GM12878 (cell line): ENCODE results near the gene MAP3K4.

Experiments
- CHD4 ChIP-seq: fragments of 200-600 bp; sonication (generic); IDR thresholded peaks from 2 replicates; pipeline ENCODE4 v1.6.1; 2016; ENCODE audit warnings: mild to moderate bottlenecking
- CTCF ChIP-seq, 3 experiments: IDR thresholded peaks in 2 of 3; conservative IDR thresholded peaks in 1 of 3; 2 replicates each; pipeline ENCODE4 v1.5.1; 2011; ENCODE audit warnings: low read depth in 3 of 3, low read length in 3 of 3, mild to moderate bottlenecking in 3 of 3, control low read depth in 2 of 3, moderate library complexity in 2 of 3, inconsistent platforms in 1 of 3, mixed read lengths in 1 of 3; ENCODE audit not compliant: control insufficient read depth in 2 of 3, insufficient read depth in 1 of 3; ENCODE audit errors: extremely low read depth in 1 of 3
- JUNB ChIP-seq: IDR thresholded peaks from 2 replicates; pipeline ENCODE4 v1.6.1; 2016; ENCODE audit warnings: antibody characterized with exemption, mild to moderate bottlenecking
- NFXL1 ChIP-seq: fragments of 450-650 bp; IDR thresholded peaks from 2 replicates; pipeline ENCODE4 v1.6.1; 2017; ENCODE audit warnings: antibody characterized with exemption, mild to moderate bottlenecking, borderline replicate concordance
- PBX3 ChIP-seq: IDR thresholded peaks from 2 replicates; pipeline ENCODE4 v1.6.1; 2011; ENCODE audit warnings: mild to moderate bottlenecking, low read depth, low read length, moderate library complexity; ENCODE audit not compliant: insufficient replicate concordance
- ZZZ3 ChIP-seq: IDR thresholded peaks from 2 replicates; pipeline ENCODE4 v1.6.1; 2011; ENCODE audit warnings: low read depth; ENCODE audit not compliant: control insufficient read depth, insufficient read length
- TF ChIP-seq, protein P1 (sequence below): fragments of 450-650 bp; IDR thresholded peaks from 2 replicates; pipeline ENCODE4 v1.6.1; 2017; ENCODE audit warnings: mild to moderate bottlenecking

DNA sequence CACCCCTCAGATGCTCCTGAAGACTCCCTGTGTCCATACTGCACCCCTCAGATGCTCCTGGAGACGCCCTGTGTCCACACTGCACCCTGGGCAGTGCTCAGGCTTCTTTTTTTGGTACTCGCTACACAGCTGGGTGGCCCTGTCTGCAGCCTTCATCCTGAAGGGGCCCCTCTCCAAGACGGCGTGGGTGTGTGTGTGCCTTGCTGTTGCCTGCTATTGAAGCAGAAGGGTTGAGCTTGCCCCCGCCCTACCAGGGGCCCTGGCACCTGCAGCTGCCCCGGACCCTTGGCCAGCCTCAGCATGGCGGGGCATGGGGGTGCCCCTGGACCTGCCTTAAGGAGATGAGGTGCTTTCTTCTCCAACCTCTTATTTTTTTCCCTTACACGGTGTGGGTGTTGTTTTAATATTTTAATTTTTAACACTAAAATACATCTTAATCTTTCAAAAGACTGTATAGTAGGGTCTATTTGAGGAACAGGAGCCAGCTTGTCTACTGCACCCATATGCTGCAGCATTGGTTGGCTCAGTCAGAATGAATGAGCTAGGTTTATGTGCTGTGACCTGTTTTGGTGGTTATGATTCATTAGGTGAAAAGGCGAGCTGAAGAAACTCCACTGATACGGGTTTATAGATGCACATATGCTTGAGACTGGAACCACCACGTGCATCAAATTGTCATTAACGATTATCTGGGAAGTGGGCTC, 146.4 kb downstream of the MAP3K4 start:
- no peak for TF ChIP-seq JUNB
- TF ChIP-seq ZZZ3: no peak
- TF ChIP-seq PBX3: no peak
- TF ChIP-seq, protein P1, sequence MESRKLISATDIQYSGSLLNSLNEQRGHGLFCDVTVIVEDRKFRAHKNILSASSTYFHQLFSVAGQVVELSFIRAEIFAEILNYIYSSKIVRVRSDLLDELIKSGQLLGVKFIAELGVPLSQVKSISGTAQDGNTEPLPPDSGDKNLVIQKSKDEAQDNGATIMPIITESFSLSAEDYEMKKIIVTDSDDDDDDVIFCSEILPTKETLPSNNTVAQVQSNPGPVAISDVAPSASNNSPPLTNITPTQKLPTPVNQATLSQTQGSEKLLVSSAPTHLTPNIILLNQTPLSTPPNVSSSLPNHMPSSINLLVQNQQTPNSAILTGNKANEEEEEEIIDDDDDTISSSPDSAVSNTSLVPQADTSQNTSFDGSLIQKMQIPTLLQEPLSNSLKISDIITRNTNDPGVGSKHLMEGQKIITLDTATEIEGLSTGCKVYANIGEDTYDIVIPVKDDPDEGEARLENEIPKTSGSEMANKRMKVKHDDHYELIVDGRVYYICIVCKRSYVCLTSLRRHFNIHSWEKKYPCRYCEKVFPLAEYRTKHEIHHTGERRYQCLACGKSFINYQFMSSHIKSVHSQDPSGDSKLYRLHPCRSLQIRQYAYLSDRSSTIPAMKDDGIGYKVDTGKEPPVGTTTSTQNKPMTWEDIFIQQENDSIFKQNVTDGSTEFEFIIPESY: no peak
- TF ChIP-seq CTCF (IDR thresholded peaks at IDR 0.05 in 2 of 3, conservative IDR thresholded peaks at IDR 0.05 in 1 of 3; ENCODE audit: control insufficient read depth in 2 of 3, extremely low read depth in 1 of 3, insufficient read depth in 1 of 3, low read depth in 3 of 3, low read length in 3 of 3): no peak
- no peak for TF ChIP-seq CHD4
- no peak for TF ChIP-seq NFXL1
